GM21528 (cell line): Measurements from ENCODE around the gene DOCK9.

Experiments
- ATAC-seq: cut with Tn5 transposase; IDR thresholded peaks from one replicate; pipeline ENCODE4 v1.9.1; 2021; ENCODE audit warnings: mild to moderate bottlenecking, moderate library complexity; ENCODE audit not compliant: unreplicated experiment, low FRiP score

The DOCK9 gene

DNA sequence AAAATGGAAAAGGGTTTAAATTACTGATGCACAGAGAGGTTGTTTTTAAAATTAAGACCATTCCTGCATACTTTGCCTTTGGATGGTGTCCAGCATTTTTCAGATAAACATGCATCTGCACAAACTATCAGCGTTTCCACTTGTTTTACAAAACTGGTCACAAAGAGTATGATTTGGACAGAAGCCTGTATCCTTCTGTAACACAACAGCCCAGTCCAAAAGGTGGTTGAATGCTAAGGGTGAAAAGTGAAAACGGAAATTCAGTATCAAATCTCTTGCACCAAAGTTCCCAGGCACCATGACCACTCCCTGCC, 21.7 kb upstream of the DOCK9 start:
- no peak for ATAC-seq

DNA sequence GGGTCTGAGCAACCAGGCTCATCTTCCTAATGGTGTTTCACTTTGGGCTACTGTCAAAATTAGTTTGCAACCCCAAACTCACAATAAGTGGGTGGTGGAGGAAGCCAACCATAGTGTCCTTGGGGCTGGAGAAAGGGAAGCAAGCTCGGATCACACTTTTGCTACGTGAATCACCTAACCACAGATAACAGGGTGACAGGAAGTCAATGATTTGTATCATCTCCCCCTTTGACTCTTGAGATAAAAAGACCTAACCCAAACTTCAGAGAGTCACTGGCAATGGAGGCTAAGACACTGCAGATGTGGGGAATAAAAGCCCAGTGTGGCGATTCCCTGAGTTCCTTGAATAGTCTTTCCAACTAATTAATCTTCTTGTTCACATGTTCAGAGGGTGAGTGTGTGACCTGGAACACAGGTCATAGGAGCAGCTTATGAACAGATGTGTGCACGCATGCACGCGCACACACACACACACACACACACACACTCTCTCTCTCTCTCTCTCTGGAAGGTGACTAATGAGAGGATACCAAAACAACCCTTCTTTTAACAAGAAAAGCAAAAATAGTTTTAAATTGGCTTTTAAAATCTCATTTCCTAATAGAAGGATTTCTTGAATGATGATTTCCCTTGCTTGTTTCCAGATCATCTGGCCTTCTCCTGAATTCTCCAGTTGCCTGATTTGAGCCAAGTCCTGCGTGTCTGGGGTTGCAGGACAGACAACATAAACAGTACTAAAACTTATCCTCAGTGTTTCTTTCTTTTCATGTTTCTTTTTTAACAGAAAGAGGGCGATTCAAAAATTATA, 21.2 kb upstream of the DOCK9 start:
- no peak for ATAC-seq

DNA sequence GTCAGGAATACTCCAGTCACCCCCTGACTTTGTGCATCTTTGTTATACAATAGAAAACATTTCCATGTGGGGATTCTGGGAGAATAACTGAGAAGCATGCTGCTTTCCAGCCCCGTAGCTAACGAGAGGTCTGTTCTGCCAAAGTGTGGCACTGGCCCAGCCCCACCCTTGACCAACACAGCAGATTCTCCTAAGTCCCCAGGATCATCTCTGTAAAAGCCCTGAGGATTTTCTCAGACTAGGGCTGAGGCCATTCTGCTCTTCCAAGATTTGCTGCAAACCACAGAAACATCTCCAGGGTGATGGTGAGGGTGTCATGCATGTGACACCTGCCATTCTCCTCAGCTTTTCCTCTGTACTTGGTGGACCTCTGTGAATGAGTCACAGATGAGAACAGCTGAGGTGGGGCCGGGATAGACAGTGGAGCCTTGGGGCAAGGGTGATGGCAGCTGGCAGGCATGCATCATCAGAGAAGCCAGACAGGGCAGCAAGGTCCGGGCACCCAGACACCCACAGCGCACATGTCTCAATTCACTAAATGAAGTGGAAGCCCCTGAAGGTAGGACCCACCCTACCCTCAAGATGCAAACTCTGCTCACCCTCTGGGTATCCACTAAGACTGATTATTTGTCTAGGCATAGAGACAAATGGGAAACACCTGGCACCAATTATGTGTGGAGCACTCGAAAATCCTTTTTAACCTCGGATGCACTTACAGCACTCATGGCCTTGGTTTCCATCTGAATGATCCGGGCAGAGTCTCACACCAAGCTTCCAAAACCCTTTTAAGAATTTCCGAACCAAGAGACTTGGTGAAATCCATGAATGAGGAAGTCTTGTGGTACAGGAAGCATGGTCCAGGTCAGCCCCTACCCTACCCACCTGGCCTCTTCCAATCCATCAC, 20.1 kb upstream of the DOCK9 start:
- ATAC-seq: no peak

DNA sequence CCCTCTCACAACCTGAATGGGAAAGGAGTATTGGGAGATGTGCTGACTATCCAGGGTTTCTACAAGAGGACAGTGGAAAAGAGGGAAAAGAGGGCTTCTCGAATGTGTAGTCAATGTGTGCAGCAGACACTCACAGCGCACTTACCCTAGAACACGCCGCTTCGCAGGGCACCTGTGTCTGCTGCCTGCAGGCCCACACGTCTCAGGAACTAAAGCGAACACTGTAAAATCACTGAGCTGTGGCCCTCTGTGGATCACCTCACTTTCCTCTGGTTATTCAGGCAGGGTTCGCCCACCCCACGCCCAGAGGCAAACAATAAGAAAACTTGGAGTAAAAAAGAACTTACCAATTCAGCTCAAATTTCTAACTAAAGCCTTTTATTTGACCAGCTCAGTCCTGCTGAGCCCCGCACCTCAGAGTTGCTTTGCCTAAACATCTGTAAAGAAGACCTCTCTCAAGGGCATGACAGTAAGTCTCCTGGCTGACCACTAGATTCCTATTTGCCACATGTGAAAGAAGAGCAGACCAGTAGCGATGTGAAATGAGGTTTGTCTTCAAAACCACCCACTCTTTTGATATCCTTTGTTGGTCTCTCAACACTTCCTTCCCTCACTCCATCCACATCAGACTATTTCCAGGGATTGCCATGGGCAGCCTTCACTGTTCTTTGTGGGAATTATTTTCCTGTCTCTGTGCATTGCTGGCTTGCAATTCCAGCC, 19.3 kb upstream of the DOCK9 start:
- ATAC-seq: no peak

DNA sequence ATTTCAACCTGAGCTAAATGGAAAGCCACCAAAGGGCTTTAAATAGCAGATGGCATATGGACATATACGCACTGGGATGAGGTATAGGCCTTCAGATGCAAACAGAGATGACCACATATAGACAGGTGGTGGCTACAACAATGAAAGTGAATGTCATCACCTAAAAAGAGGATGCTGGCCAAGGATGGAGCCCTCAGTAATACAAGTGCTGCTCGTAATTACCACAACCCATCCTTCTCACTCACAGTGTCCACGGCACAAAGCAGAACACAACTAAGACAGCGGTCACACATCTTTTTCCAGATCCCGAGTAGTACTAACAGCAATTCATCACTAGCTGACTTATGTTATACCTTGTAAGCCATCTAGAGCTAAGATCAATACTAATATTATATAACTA, 18.2 kb upstream of the DOCK9 start:
- no peak for ATAC-seq

DNA sequence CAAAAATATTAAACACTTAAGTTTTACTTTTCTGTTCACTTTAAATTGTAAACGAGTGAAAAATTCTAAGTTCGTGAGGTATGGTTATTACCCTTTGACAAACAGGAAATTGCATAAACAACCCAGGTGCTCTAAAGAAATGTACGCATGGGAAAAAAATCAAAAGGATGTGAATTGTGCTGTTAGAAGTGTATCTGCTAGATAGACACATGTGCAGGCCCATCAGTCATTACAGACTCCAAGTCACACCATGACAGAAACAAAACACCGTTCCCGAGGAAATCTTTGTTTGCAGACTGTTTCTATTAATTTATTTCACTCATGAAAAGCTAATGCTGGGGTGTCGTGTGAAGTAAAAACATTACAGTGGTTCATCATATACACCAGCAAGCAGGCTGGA, 17.0 kb upstream of the DOCK9 start:
- no peak for ATAC-seq

DNA sequence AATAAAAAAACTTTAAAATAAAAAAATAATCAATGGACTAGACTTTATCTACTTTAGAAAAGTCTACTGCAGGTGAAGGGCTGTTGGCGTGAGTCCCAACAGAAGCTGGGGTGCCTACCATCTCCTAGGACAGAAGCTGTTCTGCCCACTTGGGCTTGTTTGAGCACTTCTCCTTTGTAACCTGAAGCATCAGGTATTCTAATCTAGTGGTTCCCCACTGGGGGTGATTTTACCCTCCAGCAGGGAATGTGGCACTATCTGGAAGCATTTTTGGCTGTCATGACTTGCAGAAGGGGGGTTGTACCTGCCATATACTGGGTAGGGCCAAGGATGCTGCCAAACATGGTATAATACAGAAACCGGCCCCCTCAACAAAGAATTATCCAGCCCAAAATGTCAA, 16.2 kb upstream of the DOCK9 start:
- ATAC-seq: no peak

DNA sequence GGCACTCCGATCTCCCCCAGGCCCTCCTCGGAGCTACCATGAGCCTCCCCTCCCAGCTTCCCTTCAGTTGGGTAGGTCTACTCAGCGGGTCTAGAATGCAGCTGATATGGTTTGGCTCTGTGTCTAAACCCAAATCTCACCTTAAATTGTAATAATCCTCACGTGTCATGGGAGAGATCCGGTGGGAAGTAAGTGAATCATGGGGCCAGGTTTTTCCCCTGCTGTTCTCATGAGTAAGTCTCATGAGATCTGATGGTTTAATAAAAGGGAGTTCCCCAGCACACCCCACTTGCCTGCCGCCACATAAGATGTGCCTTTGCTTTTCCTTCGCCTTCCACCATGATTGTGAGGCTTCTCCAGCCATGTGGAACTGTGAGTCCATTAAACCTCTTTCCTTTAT, 14.5 kb upstream of the DOCK9 start:
- no peak for ATAC-seq

DNA sequence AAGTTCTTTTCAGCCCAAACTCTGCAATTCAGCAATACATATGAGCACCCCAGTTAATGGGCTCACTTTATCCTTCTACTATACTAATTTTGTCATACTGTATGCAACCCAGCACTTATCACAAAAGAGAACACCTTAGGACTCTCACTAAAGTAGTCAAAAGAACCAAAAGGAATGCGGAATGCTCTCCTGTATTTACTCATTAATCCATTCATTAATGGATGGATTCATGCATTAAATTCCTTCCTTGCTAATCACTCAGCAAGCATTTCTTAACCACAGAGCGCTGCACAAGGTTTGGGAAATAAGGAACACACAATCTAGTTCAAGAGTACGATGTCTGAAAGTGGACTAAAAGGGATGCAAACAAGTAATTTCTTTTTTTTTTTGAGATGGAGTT, 12.8 kb upstream of the DOCK9 start:
- ATAC-seq: no peak

DNA sequence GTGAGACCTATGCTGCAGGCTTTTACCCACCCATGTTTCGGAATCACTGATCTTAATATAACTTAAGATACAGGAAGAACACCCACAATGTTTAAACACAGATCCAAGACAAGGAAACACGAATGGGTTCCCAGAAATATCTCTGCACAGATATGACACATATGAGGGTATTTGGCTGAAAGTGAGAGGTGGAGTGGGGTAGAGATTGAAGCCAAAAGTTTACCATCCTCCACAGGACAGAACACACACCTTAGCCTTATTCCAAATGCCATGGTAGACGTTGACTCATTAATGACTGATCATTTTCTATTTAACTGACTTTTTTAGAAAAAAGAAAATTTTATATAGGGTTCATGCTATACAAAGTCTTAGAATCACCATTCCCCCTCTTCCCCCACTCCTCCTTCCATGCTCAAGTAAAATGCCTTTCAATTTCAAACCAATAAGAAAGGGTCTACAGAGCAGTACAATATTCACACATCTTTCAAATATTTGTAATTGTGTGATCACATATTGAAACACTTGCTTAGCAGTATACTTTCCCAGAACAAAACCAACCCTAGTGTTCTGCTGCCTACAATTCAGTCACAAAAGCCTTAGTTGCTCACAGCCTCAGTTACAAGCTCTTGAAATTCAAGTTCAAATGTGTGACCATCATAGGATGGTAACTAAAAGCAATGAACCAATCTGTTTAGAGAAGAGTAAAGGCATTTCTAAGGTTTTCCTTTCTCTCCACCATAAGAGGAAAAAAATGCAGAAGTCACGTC, 11.8 kb upstream of the DOCK9 start:
- no peak for ATAC-seq

DNA sequence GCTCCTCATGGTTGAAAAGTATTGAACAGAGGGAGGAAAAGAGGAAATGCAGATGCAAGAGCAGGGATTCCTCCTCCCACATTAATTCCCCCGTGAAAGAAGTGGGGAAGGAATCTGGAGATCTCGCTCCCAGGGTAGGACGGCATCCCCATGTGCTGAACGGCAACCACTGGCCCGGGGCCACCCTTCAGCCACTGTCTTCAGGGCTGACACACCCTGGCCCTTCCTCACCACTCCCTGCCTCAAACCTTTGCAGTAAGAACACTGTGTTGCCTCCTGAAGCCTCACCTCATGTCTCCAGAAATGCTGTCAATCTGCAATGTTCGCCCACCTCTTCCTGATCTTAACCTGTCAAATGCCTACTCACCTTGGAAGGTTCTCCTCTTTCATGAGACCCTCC, 10.9 kb upstream of the DOCK9 start:
- ATAC-seq: no peak

DNA sequence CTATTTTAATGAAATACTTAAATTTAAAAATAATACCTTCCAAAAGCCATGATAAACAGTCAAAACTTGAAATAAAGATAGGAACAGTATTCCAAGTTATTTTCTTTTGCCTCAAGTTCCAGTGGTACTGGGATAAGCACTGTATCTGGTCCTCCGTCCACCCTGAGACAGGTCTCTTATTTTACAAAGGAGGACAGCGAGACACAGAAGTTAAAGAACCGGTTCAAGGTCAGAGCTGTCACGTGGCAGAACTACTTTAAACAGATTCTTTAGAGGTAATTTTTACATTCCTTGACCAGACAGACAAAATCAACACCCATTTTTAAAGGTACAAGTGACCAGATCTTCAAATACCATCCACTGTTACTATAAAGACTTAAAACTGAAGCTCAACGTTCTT, 10.4 kb upstream of the DOCK9 start:
- no peak for ATAC-seq

DNA sequence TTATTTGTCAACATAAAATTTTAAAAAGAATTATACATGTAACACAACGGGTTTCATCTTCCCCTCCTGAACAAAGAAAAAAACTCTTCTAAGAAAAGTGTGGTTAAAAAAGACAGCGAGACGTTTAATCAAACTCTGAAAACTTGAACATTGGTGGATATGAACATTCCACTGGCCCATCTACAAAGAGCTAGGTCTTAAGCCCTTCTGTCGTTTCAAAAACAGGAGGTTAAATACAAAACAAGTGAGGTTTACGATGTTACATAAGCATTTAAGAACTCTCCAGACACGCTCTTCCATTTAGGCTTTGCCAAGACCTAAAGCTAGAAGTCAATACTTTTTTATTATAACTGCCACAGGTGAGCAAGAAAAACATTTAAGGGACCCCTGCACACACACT, 9.4 kb upstream of the DOCK9 start:
- no peak for ATAC-seq

DNA sequence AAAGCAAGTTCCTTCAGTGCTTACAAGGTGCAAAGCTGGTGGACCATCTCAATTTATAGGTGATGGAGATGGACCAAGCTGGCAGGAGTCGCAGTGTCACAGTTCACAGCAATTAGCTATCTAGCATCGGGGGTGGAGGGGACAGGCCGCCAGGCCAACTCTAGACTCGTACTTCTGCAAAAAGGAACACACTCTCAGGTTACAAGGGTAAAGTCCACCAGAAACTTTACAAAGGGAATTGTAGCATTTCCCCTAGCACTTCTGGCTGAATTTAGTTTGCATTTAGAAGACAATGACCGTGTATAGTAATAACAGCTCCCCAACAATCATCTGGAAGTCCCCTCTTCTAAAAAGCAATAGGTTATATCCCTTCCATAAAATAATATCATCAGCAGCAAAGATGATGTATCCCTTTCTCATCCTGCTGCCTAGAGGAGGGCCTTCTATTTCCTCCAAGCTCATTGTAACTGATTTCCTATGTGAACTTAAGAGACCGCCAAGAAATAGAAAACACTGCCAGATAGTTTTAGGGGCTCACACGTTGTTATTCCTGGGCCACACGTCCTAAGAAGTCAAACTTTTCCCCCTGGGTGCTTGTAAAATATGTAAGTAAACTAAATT, 8.5 kb upstream of the DOCK9 start:
- ATAC-seq: no peak

DNA sequence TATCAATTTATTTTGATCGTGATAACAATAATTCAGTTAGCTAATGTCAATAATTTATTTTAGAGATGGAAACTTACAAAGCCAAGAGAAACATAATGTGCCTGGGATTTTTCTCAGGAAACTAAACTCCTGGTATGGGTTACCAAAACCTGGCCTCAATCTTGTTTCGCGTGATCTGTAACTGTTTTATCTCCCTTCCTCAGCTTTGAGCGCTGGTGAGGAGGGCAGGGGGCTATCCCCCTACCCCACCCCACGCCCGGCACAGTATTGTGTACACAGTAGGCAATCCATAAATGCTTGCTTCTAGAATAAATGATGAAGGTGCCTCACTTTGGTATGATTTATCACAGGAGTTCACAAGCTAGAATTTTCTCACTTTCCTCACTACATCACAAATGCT, 7.7 kb upstream of the DOCK9 start:
- no peak for ATAC-seq

DNA sequence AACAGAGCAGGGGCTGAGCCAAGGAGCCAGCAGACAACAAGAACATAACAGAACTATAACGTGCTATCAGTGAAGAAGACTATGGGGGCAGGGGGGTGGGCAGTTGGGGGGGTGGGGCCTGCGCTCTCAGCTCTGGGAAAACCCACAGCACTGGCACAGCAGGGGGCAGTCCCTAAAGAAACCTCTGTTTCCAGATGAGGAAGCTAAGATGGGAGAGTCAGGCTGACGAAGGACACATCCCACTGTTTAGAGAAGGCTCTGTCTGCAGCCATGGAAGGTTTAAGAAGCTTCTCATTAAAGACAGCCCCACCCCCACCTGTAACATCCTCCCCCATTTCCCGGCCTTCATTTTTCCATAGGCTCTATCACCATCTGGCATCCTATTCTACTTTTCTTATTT, 7.1 kb upstream of the DOCK9 start:
- ATAC-seq: no peak

DNA sequence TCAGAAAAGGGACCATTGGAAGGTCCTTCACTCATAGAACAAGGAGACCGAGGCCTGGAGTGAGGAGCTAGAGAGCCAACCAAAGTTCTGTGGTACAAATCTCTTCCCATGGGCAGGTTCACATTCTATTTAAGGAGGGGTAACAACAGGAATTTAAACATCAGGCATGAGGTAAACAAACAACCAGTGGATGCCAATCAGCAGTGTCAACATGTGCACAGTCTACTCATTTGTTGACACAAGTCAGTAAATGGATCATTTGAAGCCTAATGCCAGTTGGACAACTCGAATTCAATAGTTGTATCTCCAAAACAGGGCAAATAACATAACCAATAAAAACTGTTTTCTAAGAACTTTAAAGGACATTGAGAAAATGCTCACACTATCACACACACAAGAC, 6.3 kb upstream of the DOCK9 start:
- ATAC-seq: no peak

DNA sequence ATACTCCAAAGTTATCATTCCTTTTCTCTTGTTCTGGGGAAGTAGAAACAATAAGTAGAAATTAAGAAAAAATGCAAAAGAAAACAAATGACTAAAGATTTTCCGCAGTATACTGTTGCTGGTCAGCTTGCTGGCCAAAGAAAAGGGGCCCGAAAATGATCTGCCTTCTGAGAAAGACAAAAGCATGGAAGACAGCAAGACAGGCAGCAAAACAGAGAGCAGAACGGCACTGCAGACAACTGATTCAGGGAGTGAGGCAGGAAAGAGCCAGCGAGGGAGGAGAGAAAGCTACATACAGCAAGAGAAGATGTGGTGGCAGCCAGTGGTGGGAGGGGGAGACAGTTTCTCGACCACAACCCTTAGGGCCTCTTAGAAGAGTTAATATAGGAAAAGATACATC, 5.3 kb upstream of the DOCK9 start:
- ATAC-seq: no peak

DNA sequence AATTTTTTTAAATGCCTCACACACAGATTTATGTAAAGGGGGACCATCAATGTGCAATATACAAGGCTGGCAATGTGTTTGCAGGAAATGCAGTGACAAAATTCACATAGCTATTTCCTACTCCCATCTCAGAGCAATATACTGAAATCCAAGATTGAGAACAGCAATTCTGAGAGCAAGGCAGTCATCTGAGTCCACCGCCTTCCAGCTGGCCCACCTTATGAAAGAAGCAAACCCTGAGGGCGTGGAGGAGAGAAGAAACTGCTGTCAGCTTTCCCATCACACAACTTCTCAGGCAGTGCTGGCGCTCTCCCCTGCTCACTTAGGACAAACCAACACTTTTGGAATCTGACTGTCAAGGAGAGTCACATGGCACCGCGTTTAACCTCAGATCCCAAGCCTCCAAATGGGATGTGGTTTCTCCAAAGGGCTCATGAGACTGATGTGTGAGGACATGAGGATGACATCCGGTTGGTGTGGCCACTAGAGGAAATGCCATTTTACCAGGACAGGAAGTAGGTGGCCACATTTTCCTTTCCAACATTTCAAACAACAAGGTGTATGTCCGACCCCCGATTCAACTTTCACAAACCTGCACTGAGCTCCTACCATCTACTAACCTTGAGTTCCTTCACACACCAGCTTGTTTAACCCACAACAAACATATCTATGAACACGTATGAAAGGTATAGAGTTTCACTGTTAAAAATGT, 3.7 kb upstream of the DOCK9 start:
- no peak for ATAC-seq
